Lung (tissue), 12 donors: Measurements from ENCODE around the gene PCGF5. TPM values are rescaled to one million over a fixed set of nuclear protein-coding genes. Genes with fewer than 3 reads are reported as not detected.
A peak's percentile ranks its signal among the peaks of the same experiment; 100 is the strongest.

Experiments used
- ATAC-seq: fragments of 200-7000 bp; cut with Tn5 transposase; one replicate; pipeline ENCODE4 v1.9.1; 2020; ENCODE audit warnings: moderate number of reproducible peaks; ENCODE audit not compliant: insufficient read depth, low FRiP score
- DNase-seq, 3 donors: peaks; one replicate each; pipeline ENCODE4 v3.0.0-alpha.2; 2013 to 2017
- H3K27ac ChIP-seq, 2 donors: one replicate each; pipeline ENCODE4 v1.5.1; 2013; ENCODE audit warnings: mild to moderate bottlenecking in 2 of 2, moderate library complexity in 2 of 2, control low read depth in 1 of 2, inconsistent platforms in 1 of 2, low read depth in 1 of 2, low read length in 1 of 2
- H3K27me3 ChIP-seq, 3 donors: one replicate each; pipeline ENCODE4 v1.5.1; 2013; ENCODE audit warnings: low read length in 2 of 3; ENCODE audit not compliant: control insufficient read depth in 3 of 3, insufficient read depth in 3 of 3
- H3K36me3 ChIP-seq, 4 donors: one replicate each; pipeline ENCODE4 v1.5.1; 2013; ENCODE audit warnings: low read length in 4 of 4, mild to moderate bottlenecking in 1 of 4, moderate library complexity in 1 of 4; ENCODE audit not compliant: control insufficient read depth in 4 of 4, insufficient read depth in 4 of 4
- H3K4me1 ChIP-seq, 5 donors: one replicate each; pipeline ENCODE4 v1.5.1; 2013; ENCODE audit warnings: low read length in 5 of 5, mild to moderate bottlenecking in 2 of 5, moderate library complexity in 1 of 5; ENCODE audit not compliant: control insufficient read depth in 5 of 5, insufficient read depth in 5 of 5
- H3K4me3 ChIP-seq: one replicate; pipeline ENCODE4 v1.5.1; 2013; ENCODE audit warnings: mild to moderate bottlenecking, control low read depth, moderate library complexity
- H3K9ac ChIP-seq, 2 donors: one replicate each; pipeline ENCODE4 v1.5.1; 2013; ENCODE audit warnings: low read length in 2 of 2, control low read depth in 1 of 2; ENCODE audit not compliant: insufficient read depth in 1 of 2
- H3K9me3 ChIP-seq, 4 donors: one replicate each; pipeline ENCODE4 v1.5.1; 2013; ENCODE audit warnings: low read length in 3 of 4, mild to moderate bottlenecking in 1 of 4, moderate library complexity in 1 of 4; ENCODE audit not compliant: control insufficient read depth in 4 of 4, insufficient read depth in 3 of 4
- WGBS, 2 donors: extraction: QIAGEN DNeasy Blood & Tissue Kit; methylation state at CpG; one replicate each; pipeline ENCODE4 v1.1.7; 2013; 5-methylcytosine and 5-hydroxymethylcytosine counted together
- polyA plus RNA-seq, 2 donors: library from polyadenylated mRNA; stranded (reverse); fragments of 200-250 nt; gene quantifications; one replicate each; pipeline ENCODE4 v1.2.1, GENCODE V29; 2013
- total RNA-seq, 2 donors: library from RNA; depleted of rRNA in 1 of 2; stranded (reverse); fragments of >200 nt in 1 of 2; gene quantifications; one replicate each; pipeline ENCODE4 v1.2.1, GENCODE V29; 2014 to 2021
- TF ChIP-seq, protein P1 (sequence below): IDR thresholded peaks from 2 replicates; pipeline ENCODE4 v1.5.1; 2012; ENCODE audit warnings: mild to moderate bottlenecking; ENCODE audit errors: control extremely low read depth, extremely low read depth
- donor health status: control.
- donor health status: control.
- donor health status: Bipolar disorder and iron deficiency.
- donor health status: healthy.
- donor health status: DM: yes; HTN: yes; CAD: no.

Gene PCGF5
- total and polyA plus RNA-seq, 4 donors, result 27.2 to 36.9 (median 32.6) TPM

- Histone ChIP-seq H3K4me3 (no peak overlapping the region), H3K9me3 (no peaks in the 10 kb centered on the region), H3K36me3 (no peaks in the 10 kb centered on the region), H3K9ac (no peak overlapping the region), H3K27ac (no peak overlapping the region), H3K4me1 (peaks cover 0 to 8% (median 0%) of the 10 kb centered on the region in 5 donors), H3K27me3 (no peaks in the 10 kb centered on the region)
- ATAC-seq (no peak), DNase-seq (no peak)
- TF ChIP-seq, protein P1, sequence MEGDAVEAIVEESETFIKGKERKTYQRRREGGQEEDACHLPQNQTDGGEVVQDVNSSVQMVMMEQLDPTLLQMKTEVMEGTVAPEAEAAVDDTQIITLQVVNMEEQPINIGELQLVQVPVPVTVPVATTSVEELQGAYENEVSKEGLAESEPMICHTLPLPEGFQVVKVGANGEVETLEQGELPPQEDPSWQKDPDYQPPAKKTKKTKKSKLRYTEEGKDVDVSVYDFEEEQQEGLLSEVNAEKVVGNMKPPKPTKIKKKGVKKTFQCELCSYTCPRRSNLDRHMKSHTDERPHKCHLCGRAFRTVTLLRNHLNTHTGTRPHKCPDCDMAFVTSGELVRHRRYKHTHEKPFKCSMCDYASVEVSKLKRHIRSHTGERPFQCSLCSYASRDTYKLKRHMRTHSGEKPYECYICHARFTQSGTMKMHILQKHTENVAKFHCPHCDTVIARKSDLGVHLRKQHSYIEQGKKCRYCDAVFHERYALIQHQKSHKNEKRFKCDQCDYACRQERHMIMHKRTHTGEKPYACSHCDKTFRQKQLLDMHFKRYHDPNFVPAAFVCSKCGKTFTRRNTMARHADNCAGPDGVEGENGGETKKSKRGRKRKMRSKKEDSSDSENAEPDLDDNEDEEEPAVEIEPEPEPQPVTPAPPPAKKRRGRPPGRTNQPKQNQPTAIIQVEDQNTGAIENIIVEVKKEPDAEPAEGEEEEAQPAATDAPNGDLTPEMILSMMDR, result no peak
- 90 to 92% methylated on average over 6 of the region's 6 CpGs for WGBS, 2 donors
Measured at GRCh38 chr10:91295346-91295745, 74.9 kb downstream of the PCGF5 start.

- 57 to 60% methylated on average over 2 of the region's 2 CpGs for WGBS, 2 donors
- Histone ChIP-seq H3K4me3 (no peak overlapping the region), H3K27ac (no peak overlapping the region), H3K9me3 (no peaks in the 10 kb centered on the region), H3K36me3 (no peaks in the 10 kb centered on the region), H3K9ac (no peak overlapping the region), H3K4me1 (peaks cover 0 to 8% (median 0%) of the 10 kb centered on the region in 5 donors), H3K27me3 (no peaks in the 10 kb centered on the region)
- TF ChIP-seq, protein P1, result no peak
- ATAC-seq (no peak), DNase-seq (peak in 1 of 3 donors; percentile 17)
Measured at GRCh38 chr10:91296471-91296870, 76.0 kb downstream of the PCGF5 start.

GRCh38 chr10:91298224-91298871, 77.9 kb downstream of the PCGF5 start:
- no peaks in the 10 kb centered on the region for H3K9me3 ChIP-seq
- H3K27me3 ChIP-seq, result no peaks in the 10 kb centered on the region
- peak; percentile 87 to 90 (median 88) for DNase-seq
- TF ChIP-seq, protein P1, result peak; percentile 75
- peak overlapping the region in 1 of 2 donors; percentile 54 for H3K9ac ChIP-seq
- peak; percentile 89 for ATAC-seq
- H3K27ac ChIP-seq, result no peak overlapping the region
- no peaks in the 10 kb centered on the region for H3K36me3 ChIP-seq
- H3K4me3 ChIP-seq, result peak overlapping the region; percentile 45
- WGBS, 2 donors, result 3 to 4% methylated on average over 23 of the region's 23 CpGs
- peaks cover 0 to 8% (median 0%) of the 10 kb centered on the region in 5 donors for H3K4me1 ChIP-seq
